Measurements from ENCODE around the gene HCFC1.

HCFC1 gene

GRCh38 chrX:153967536-153968224, 3.9 kb downstream of the HCFC1 start:
- H3K9me3 ChIP-seq (ENCODE audit: control extremely low read depth in 1 of 5, control insufficient read depth in 4 of 5, insufficient read depth in 2 of 5, low read depth in 1 of 5, low read length in 4 of 5) = peaks cover 0 to 2% (median 0%) of the 10 kb centered on the region in 5 experiments
- CTCF ChIA-PET = interaction anchor here (0.8 to 4.2 kb wide), 14 partner anchors 12 to 204 kb away, joined by 3 to 19 read pairs (median 5); partner anchors contain the start of gene ARHGAP4
- H3K4me3 ChIP-seq (ENCODE audit: control insufficient read depth in 1 of 7, extremely low read depth in 1 of 7, insufficient read depth in 4 of 7, low read depth in 2 of 7, low read length in 6 of 7) = peak overlapping the region in 4 of 7 experiments; percentile 31 to 94 (median 70)
- 63% methylated on average over 16 of the region's 16 CpGs for WGBS (ENCODE audit: insufficient coverage)
- H3K36me3 ChIP-seq (ENCODE audit: control insufficient read depth in 4 of 4, insufficient read depth in 4 of 4, low read length in 3 of 4) = peaks cover 4 to 42% (median 11%) of the 10 kb centered on the region in 4 experiments
- H3K27ac ChIP-seq (ENCODE audit: insufficient read depth in 1 of 2, low read depth in 1 of 2, low read length in 2 of 2, poor library complexity in 1 of 2, severe bottlenecking in 2 of 2) = peak overlapping the region; percentile 5 to 99
- peaks cover 0 to 35% (median 0%) of the 10 kb centered on the region in 5 experiments for H3K27me3 ChIP-seq (replicated peaks in 2 of 5; ENCODE audit: control insufficient read depth in 4 of 5, insufficient read depth in 5 of 5, low read length in 4 of 5)
- POLR2A ChIA-PET = no interaction called here
- peaks cover 13 to 50% (median 42%) of the 10 kb centered on the region in 4 experiments for H3K4me1 ChIP-seq (ENCODE audit: control extremely low read depth in 1 of 4, control insufficient read depth in 4 of 4, insufficient read depth in 4 of 4, low read length in 3 of 4)
- peak in 2 of 3 donors; percentile 55 to 61 for DNase-seq

GRCh38 chrX:153966841-153967535, 4.6 kb downstream of the HCFC1 start:
- WGBS (ENCODE audit: insufficient coverage) = 78% methylated on average over 14 of the region's 14 CpGs
- no peak for DNase-seq

GRCh38 chrX:153966283-153966688, 5.3 kb downstream of the HCFC1 start:
- POLR2A ChIA-PET = no interaction called here
- H3K4me3 ChIP-seq (ENCODE audit: control insufficient read depth in 1 of 7, extremely low read depth in 1 of 7, insufficient read depth in 4 of 7, low read depth in 2 of 7, low read length in 6 of 7) = no peak overlapping the region
- peaks cover 0 to 42% (median 0%) of the 10 kb centered on the region in 5 experiments for H3K27me3 ChIP-seq (replicated peaks in 2 of 5; ENCODE audit: control insufficient read depth in 4 of 5, insufficient read depth in 5 of 5, low read length in 4 of 5)
- DNase-seq = no peak
- no peak overlapping the region for H3K27ac ChIP-seq (ENCODE audit: insufficient read depth in 1 of 2, low read depth in 1 of 2, low read length in 2 of 2, poor library complexity in 1 of 2, severe bottlenecking in 2 of 2)
- H3K4me1 ChIP-seq (ENCODE audit: control extremely low read depth in 1 of 4, control insufficient read depth in 4 of 4, insufficient read depth in 4 of 4, low read length in 3 of 4) = peaks cover 13 to 50% (median 42%) of the 10 kb centered on the region in 4 experiments
- H3K9me3 ChIP-seq (ENCODE audit: control extremely low read depth in 1 of 5, control insufficient read depth in 4 of 5, insufficient read depth in 2 of 5, low read depth in 1 of 5, low read length in 4 of 5) = peaks cover 0 to 2% (median 0%) of the 10 kb centered on the region in 5 experiments
- 82% methylated on average over 12 of the region's 15 CpGs for WGBS (ENCODE audit: insufficient coverage)
- CTCF ChIA-PET = interaction anchor here (0.9 to 4.0 kb wide), 11 partner anchors 13 to 203 kb away, joined by 3 to 19 read pairs (median 4); partner anchors contain the start of gene RENBP
- H3K36me3 ChIP-seq (ENCODE audit: control insufficient read depth in 4 of 4, insufficient read depth in 4 of 4, low read length in 3 of 4) = peaks cover 4 to 56% (median 22%) of the 10 kb centered on the region in 4 experiments

More at GRCh38 chrX:153966841-153967535, 4.6 kb downstream of the HCFC1 start:
- ChIA-PET CTCF (interaction anchor here (0.8 to 4.0 kb wide), 13 partner anchors 14 to 204 kb away, joined by 3 to 19 read pairs (median 4); partner anchors contain the start of gene RENBP), POLR2A (no interaction called here)
- peaks cover 0 to 42% (median 0%) of the 10 kb centered on the region in 5 experiments for H3K27me3 ChIP-seq (replicated peaks in 2 of 5; ENCODE audit: control insufficient read depth in 4 of 5, insufficient read depth in 5 of 5, low read length in 4 of 5)
- H3K9me3 ChIP-seq (ENCODE audit: control extremely low read depth in 1 of 5, control insufficient read depth in 4 of 5, insufficient read depth in 2 of 5, low read depth in 1 of 5, low read length in 4 of 5) = peaks cover 0 to 2% (median 0%) of the 10 kb centered on the region in 5 experiments
- peak overlapping the region; percentile 5 to 49 for H3K27ac ChIP-seq (ENCODE audit: insufficient read depth in 1 of 2, low read depth in 1 of 2, low read length in 2 of 2, poor library complexity in 1 of 2, severe bottlenecking in 2 of 2)
- H3K4me3 ChIP-seq (ENCODE audit: control insufficient read depth in 1 of 7, extremely low read depth in 1 of 7, insufficient read depth in 4 of 7, low read depth in 2 of 7, low read length in 6 of 7) = peak overlapping the region in 4 of 7 experiments; percentile 29 to 86 (median 52)
- H3K4me1 ChIP-seq (ENCODE audit: control extremely low read depth in 1 of 4, control insufficient read depth in 4 of 4, insufficient read depth in 4 of 4, low read length in 3 of 4) = peaks cover 13 to 50% (median 42%) of the 10 kb centered on the region in 4 experiments
- H3K36me3 ChIP-seq (ENCODE audit: control insufficient read depth in 4 of 4, insufficient read depth in 4 of 4, low read length in 3 of 4) = peaks cover 4 to 49% (median 17%) of the 10 kb centered on the region in 4 experiments

- no peak for DNase-seq
- WGBS (ENCODE audit: insufficient coverage) = 100% methylated on average over 1 of the region's 5 CpGs
- Histone ChIP-seq H3K27ac (ENCODE audit: insufficient read depth in 1 of 2, low read depth in 1 of 2, low read length in 2 of 2, poor library complexity in 1 of 2, severe bottlenecking in 2 of 2) (no peak overlapping the region), H3K4me1 (ENCODE audit: control extremely low read depth in 1 of 4, control insufficient read depth in 4 of 4, insufficient read depth in 4 of 4, low read length in 3 of 4) (peaks cover 13 to 50% (median 42%) of the 10 kb centered on the region in 4 experiments), H3K9me3 (ENCODE audit: control extremely low read depth in 1 of 5, control insufficient read depth in 4 of 5, insufficient read depth in 2 of 5, low read depth in 1 of 5, low read length in 4 of 5) (peaks cover 0 to 2% (median 0%) of the 10 kb centered on the region in 5 experiments), H3K4me3 (ENCODE audit: control insufficient read depth in 1 of 7, extremely low read depth in 1 of 7, insufficient read depth in 4 of 7, low read depth in 2 of 7, low read length in 6 of 7) (no peak overlapping the region), H3K27me3 (replicated peaks in 2 of 5; ENCODE audit: control insufficient read depth in 4 of 5, insufficient read depth in 5 of 5, low read length in 4 of 5) (peaks cover 0 to 42% (median 0%) of the 10 kb centered on the region in 5 experiments), H3K36me3 (ENCODE audit: control insufficient read depth in 4 of 4, insufficient read depth in 4 of 4, low read length in 3 of 4) (peaks cover 4 to 65% (median 27%) of the 10 kb centered on the region in 4 experiments)
- ChIA-PET POLR2A (no interaction called here), CTCF (interaction anchor here (1.9 kb wide), 1 partner anchor 63 kb away, joined by 5 read pairs; no protein-coding TSS in a partner anchor)
Measured at GRCh38 chrX:153965406-153965805, 6.2 kb downstream of the HCFC1 start.

- peaks cover 0 to 34% (median 0%) of the 10 kb centered on the region in 5 experiments for H3K27me3 ChIP-seq (replicated peaks in 2 of 5; ENCODE audit: control insufficient read depth in 4 of 5, insufficient read depth in 5 of 5, low read length in 4 of 5)
- DNase-seq = no peak
- no peak overlapping the region for H3K27ac ChIP-seq (ENCODE audit: insufficient read depth in 1 of 2, low read depth in 1 of 2, low read length in 2 of 2, poor library complexity in 1 of 2, severe bottlenecking in 2 of 2)
- H3K4me1 ChIP-seq (ENCODE audit: control extremely low read depth in 1 of 4, control insufficient read depth in 4 of 4, insufficient read depth in 4 of 4, low read length in 3 of 4) = peaks cover 13 to 42% (median 35%) of the 10 kb centered on the region in 4 experiments
- POLR2A ChIA-PET = no interaction called here
- H3K4me3 ChIP-seq (ENCODE audit: control insufficient read depth in 1 of 7, extremely low read depth in 1 of 7, insufficient read depth in 4 of 7, low read depth in 2 of 7, low read length in 6 of 7) = no peak overlapping the region
- CTCF ChIA-PET = interaction anchor here (1.3 to 1.8 kb wide), 2 partner anchors 11 to 14 kb away, joined by 4 to 5 read pairs; no protein-coding TSS in a partner anchor
- H3K9me3 ChIP-seq (ENCODE audit: control extremely low read depth in 1 of 5, control insufficient read depth in 4 of 5, insufficient read depth in 2 of 5, low read depth in 1 of 5, low read length in 4 of 5) = peaks cover 0 to 2% (median 0%) of the 10 kb centered on the region in 5 experiments
- WGBS (ENCODE audit: insufficient coverage) = 95% methylated on average over 14 of the region's 14 CpGs
- H3K36me3 ChIP-seq (ENCODE audit: control insufficient read depth in 4 of 4, insufficient read depth in 4 of 4, low read length in 3 of 4) = peaks cover 6 to 72% (median 34%) of the 10 kb centered on the region in 4 experiments
Measured at GRCh38 chrX:153964105-153964504, 7.5 kb downstream of the HCFC1 start.

- peaks cover 0 to 2% (median 0%) of the 10 kb centered on the region in 5 experiments for H3K9me3 ChIP-seq (ENCODE audit: control extremely low read depth in 1 of 5, control insufficient read depth in 4 of 5, insufficient read depth in 2 of 5, low read depth in 1 of 5, low read length in 4 of 5)
- H3K27ac ChIP-seq (ENCODE audit: insufficient read depth in 1 of 2, low read depth in 1 of 2, low read length in 2 of 2, poor library complexity in 1 of 2, severe bottlenecking in 2 of 2) = no peak overlapping the region
- no peak for DNase-seq
- 98% methylated on average over 12 of the region's 12 CpGs for WGBS (ENCODE audit: insufficient coverage)
- H3K4me3 ChIP-seq (ENCODE audit: control insufficient read depth in 1 of 7, extremely low read depth in 1 of 7, insufficient read depth in 4 of 7, low read depth in 2 of 7, low read length in 6 of 7) = no peak overlapping the region
- H3K36me3 ChIP-seq (ENCODE audit: control insufficient read depth in 4 of 4, insufficient read depth in 4 of 4, low read length in 3 of 4) = peaks cover 10 to 77% (median 39%) of the 10 kb centered on the region in 4 experiments
- CTCF ChIA-PET = interaction anchor here (1.3 to 1.8 kb wide), 2 partner anchors 11 to 13 kb away, joined by 4 to 5 read pairs; no protein-coding TSS in a partner anchor
- peaks cover 13 to 37% (median 29%) of the 10 kb centered on the region in 4 experiments for H3K4me1 ChIP-seq (ENCODE audit: control extremely low read depth in 1 of 4, control insufficient read depth in 4 of 4, insufficient read depth in 4 of 4, low read length in 3 of 4)
- H3K27me3 ChIP-seq (replicated peaks in 2 of 5; ENCODE audit: control insufficient read depth in 4 of 5, insufficient read depth in 5 of 5, low read length in 4 of 5) = peaks cover 0 to 30% (median 0%) of the 10 kb centered on the region in 5 experiments
- POLR2A ChIA-PET = no interaction called here
Measured at GRCh38 chrX:153963546-153963945, 8.1 kb downstream of the HCFC1 start.

All from common myeloid progenitor, CD34-positive (primary cell).